ENCODE measurements around the gene PDIK1L. TPM values are rescaled to one million over a fixed set of nuclear protein-coding genes. Genes with fewer than 3 reads are reported as not detected.

PDIK1L gene
- total RNA-seq, 2 experiments from 2014 or later, result 12.9 to 17.2 TPM

GRCh38 chr1:26078286-26079177 lies 33.1 kb upstream of the PDIK1L start:
- no peak for DNase-seq (ENCODE audit: low spot score)
- ChIA-PET CTCF (ENCODE audit: unreplicated experiment) (no interaction called here), POLR2A (interaction anchor here (0.6 kb wide), 1 partner anchor 79 kb away, joined by 3 read pairs; no protein-coding TSS in a partner anchor)
- intact Hi-C loops (cut with micrococcal nuclease; ENCODE audit: unreplicated experiment), result no loop called here
- Histone ChIP-seq H3K4me3 (ENCODE audit: low read depth, low read length, poor library complexity, severe bottlenecking) (no peak overlapping the region), H3K36me3 (ENCODE audit: insufficient read depth, low read length) (no peaks in the 10 kb centered on the region), H3K4me2 (ENCODE audit: low read length) (no peak overlapping the region), H3K27ac (ENCODE audit: low read depth, low read length, poor library complexity, severe bottlenecking) (no peak overlapping the region), H3K79me2 (ENCODE audit: insufficient read depth, low read depth, low read length) (no peaks in the 10 kb centered on the region), H3K9me2 (ENCODE audit: insufficient read depth, low read length) (no peaks in the 10 kb centered on the region), H4K20me1 (ENCODE audit: insufficient read depth, low read length) (no peaks in the 10 kb centered on the region), H3K4me1 (ENCODE audit: insufficient read depth, low read length, poor library complexity, severe bottlenecking) (no peaks in the 10 kb centered on the region), H2AFZ (ENCODE audit: low read length) (no peak overlapping the region), H3K9me3 (ENCODE audit: low read length) (no peaks in the 10 kb centered on the region)
- no peak for TF ChIP-seq CTCF (conservative IDR thresholded peaks at IDR 0.05; ENCODE audit: low read length)
- TF ChIP-seq EZH2phosphoT487 (IDR thresholded peaks at IDR 0.05; ENCODE audit: borderline replicate concordance, low read depth, low read length), result no peak
- no TSS peak for BruUV-seq (replicated peaks)

DNA sequence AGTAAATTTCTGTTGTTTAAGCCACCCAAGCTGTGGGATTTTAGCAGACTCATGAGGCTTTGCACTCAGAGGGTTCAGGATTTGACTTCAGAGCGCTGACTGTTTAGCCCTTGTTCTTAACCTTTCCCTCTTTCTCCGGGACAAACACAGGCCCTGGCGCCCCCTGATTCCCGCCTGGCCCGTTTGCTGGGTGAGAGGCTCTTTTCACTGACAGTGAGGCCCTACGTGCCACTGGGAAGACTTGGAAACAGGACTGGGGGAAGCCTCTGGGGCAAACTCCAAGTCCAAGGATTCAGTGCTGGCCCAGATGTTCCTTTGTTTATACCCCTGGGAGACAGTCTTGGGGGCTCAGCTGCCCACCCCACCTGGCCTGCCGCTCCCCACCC lies 32.5 kb upstream of the PDIK1L start:
- H3K79me2 ChIP-seq (ENCODE audit: insufficient read depth, low read depth, low read length), result no peaks in the 10 kb centered on the region
- no peaks in the 10 kb centered on the region for H3K9me3 ChIP-seq (ENCODE audit: low read length)
- no peaks in the 10 kb centered on the region for H3K9me2 ChIP-seq (ENCODE audit: insufficient read depth, low read length)
- BruUV-seq (replicated peaks), result no TSS peak
- no peak overlapping the region for H3K4me2 ChIP-seq (ENCODE audit: low read length)
- H3K27ac ChIP-seq (ENCODE audit: low read depth, low read length, poor library complexity, severe bottlenecking), result no peak overlapping the region
- H3K36me3 ChIP-seq (ENCODE audit: insufficient read depth, low read length), result no peaks in the 10 kb centered on the region
- no peak overlapping the region for H3K4me3 ChIP-seq (ENCODE audit: low read depth, low read length, poor library complexity, severe bottlenecking)
- ChIA-PET CTCF (ENCODE audit: unreplicated experiment) (no interaction called here), POLR2A (no interaction called here)
- DNase-seq (ENCODE audit: low spot score), result no peak
- TF ChIP-seq CTCF (conservative IDR thresholded peaks at IDR 0.05; ENCODE audit: low read length) (no peak), EZH2phosphoT487 (IDR thresholded peaks at IDR 0.05; ENCODE audit: borderline replicate concordance, low read depth, low read length) (no peak)
- intact Hi-C loops (cut with micrococcal nuclease; ENCODE audit: unreplicated experiment), result no loop called here
- no peaks in the 10 kb centered on the region for H3K4me1 ChIP-seq (ENCODE audit: insufficient read depth, low read length, poor library complexity, severe bottlenecking)
- no peaks in the 10 kb centered on the region for H4K20me1 ChIP-seq (ENCODE audit: insufficient read depth, low read length)
- H2AFZ ChIP-seq (ENCODE audit: low read length), result no peak overlapping the region

Data from OCI-LY7 (cell line).